Vagina (tissue), 2 donors: ENCODE data around the gene STOM.

Experiments
- POLR2A ChIP-seq, 2 donors: fragments of 450-650 bp; IDR thresholded peaks; one replicate each; pipeline ENCODE4 v1.6.1; 2017; ENCODE audit warnings: antibody characterized with exemption in 2 of 2, mild to moderate bottlenecking in 2 of 2, moderate library complexity in 2 of 2
- TF ChIP-seq, protein P1 (sequence below), 3 experiments: fragments of 450-650 bp in 2 of 3; fragments of 200-600 bp in 1 of 3; sonication (generic) in 1 of 3; IDR thresholded peaks; one replicate each; pipeline ENCODE4 v1.5.1; 2017 to 2019; ENCODE audit warnings: antibody characterized with exemption in 3 of 3, mild to moderate bottlenecking in 2 of 3, moderate library complexity in 2 of 3

DNA sequence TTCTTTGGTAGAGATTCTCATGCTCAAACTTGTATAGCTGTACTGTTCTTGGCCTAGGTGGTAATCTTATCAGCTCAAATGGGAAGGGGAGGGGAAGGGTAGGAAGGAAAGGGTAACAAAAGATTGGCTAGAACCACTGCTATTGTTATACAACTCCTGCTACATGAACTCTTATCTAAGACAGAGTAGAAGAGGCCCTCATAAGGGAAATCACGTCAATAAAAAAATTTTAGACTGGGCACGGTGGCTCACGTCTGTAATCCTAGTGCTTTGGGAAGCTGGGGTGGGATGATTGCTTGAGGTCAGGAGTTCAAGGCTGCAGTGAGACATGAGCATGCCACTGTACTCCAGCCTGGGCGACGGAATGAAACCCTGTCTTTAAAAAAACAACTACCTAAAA lies 15.9 kb downstream of the STOM start:
- TF ChIP-seq, protein P1, sequence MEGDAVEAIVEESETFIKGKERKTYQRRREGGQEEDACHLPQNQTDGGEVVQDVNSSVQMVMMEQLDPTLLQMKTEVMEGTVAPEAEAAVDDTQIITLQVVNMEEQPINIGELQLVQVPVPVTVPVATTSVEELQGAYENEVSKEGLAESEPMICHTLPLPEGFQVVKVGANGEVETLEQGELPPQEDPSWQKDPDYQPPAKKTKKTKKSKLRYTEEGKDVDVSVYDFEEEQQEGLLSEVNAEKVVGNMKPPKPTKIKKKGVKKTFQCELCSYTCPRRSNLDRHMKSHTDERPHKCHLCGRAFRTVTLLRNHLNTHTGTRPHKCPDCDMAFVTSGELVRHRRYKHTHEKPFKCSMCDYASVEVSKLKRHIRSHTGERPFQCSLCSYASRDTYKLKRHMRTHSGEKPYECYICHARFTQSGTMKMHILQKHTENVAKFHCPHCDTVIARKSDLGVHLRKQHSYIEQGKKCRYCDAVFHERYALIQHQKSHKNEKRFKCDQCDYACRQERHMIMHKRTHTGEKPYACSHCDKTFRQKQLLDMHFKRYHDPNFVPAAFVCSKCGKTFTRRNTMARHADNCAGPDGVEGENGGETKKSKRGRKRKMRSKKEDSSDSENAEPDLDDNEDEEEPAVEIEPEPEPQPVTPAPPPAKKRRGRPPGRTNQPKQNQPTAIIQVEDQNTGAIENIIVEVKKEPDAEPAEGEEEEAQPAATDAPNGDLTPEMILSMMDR (IDR thresholded peaks at IDR 0.05) = no peak
- TF ChIP-seq POLR2A (IDR thresholded peaks at IDR 0.05) = no peak
